Stimulated activated CD4-positive, alpha-beta T cell treated with anti-CD3 and anti-CD28 coated beads, Interleukin-1b, Interleukin-23, amount 100 ng/mL, for 1 hour (primary cell): ENCODE results near the gene BLOC1S1.
"Not testable (repeated sequence)": the region's sequence is repeated elsewhere in the genome, so short reads cannot be mapped to it uniquely, and the experiment has no call there.

Experiments used
- DNase-seq, 2 donors: peaks; one replicate each; pipeline ENCODE4 v3.0.0-alpha.2; 2020; ENCODE audit warnings: low read depth in 2 of 2

Gene BLOC1S1

GRCh38 chr12:55745361-55746173 lies 29.7 kb downstream of the BLOC1S1 start:
- DNase-seq = no peak

GRCh38 chr12:55746174-55746912 lies 30.5 kb downstream of the BLOC1S1 start:
- DNase-seq = no peak

- no peak for DNase-seq
Measured at GRCh38 chr12:55746913-55747231, 31.0 kb downstream of the BLOC1S1 start.

GRCh38 chr12:55748230-55748993 lies 32.6 kb downstream of the BLOC1S1 start:
- DNase-seq = no peak

GRCh38 chr12:55755246-55755645 lies 39.4 kb downstream of the BLOC1S1 start:
- DNase-seq = no peak

- DNase-seq = no peak
Measured at GRCh38 chr12:55757701-55758100, 41.9 kb downstream of the BLOC1S1 start.

GRCh38 chr12:55758575-55758974 lies 42.7 kb downstream of the BLOC1S1 start:
- DNase-seq = not testable (repeated sequence)

- no peak for DNase-seq
Measured at GRCh38 chr12:55760663-55761062, 44.8 kb downstream of the BLOC1S1 start.

- no peak for DNase-seq
Measured at GRCh38 chr12:55762646-55763045, 46.8 kb downstream of the BLOC1S1 start.

- DNase-seq = no peak
Measured at GRCh38 chr12:55765736-55766290, 50.0 kb downstream of the BLOC1S1 start.

GRCh38 chr12:55767156-55767555 lies 51.3 kb downstream of the BLOC1S1 start:
- DNase-seq = no peak
